ENCODE measurements around the gene NR1H4.

DNA sequence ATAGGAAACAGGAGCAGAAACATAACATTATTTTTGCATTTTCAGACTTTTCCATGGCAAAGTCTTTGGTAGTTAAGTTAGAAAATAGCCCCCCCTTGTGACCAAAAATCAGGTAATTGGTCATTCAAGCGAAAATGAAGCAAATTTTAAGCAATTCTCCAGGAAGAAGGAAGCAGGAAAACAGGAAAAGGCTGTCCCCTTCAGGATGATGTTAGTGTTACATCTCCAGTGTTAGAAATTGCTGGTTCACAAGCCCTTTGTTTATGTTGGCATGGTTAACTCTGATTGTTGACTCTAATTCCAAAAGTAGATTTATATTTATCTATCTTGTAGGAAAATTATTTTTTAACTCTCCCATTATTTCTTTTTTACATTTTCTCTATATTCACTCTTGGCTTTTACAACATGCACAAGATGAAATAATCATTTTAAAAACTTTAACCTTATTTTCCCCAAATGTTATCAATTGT lies 81.0 kb downstream of the NR1H4 start:
- TF ChIP-seq, protein P1, sequence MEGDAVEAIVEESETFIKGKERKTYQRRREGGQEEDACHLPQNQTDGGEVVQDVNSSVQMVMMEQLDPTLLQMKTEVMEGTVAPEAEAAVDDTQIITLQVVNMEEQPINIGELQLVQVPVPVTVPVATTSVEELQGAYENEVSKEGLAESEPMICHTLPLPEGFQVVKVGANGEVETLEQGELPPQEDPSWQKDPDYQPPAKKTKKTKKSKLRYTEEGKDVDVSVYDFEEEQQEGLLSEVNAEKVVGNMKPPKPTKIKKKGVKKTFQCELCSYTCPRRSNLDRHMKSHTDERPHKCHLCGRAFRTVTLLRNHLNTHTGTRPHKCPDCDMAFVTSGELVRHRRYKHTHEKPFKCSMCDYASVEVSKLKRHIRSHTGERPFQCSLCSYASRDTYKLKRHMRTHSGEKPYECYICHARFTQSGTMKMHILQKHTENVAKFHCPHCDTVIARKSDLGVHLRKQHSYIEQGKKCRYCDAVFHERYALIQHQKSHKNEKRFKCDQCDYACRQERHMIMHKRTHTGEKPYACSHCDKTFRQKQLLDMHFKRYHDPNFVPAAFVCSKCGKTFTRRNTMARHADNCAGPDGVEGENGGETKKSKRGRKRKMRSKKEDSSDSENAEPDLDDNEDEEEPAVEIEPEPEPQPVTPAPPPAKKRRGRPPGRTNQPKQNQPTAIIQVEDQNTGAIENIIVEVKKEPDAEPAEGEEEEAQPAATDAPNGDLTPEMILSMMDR (IDR thresholded peaks at IDR 0.05; ENCODE audit: low read length): peak; percentile 72
- no peak for TF ChIP-seq EZH2 (optimal IDR thresholded peaks at IDR 0.05; ENCODE audit: low read depth, low read length)
- TF ChIP-seq EZH2phosphoT487 (IDR thresholded peaks at IDR 0.05; ENCODE audit: low read length): no peak
